PC-9 (cell line): ENCODE results near the gene PTPN1. TPM values are rescaled to one million over a fixed set of nuclear protein-coding genes. Genes with fewer than 3 reads are reported as not detected.

Source experiments
- BruUV-seq: library from RNA; stranded (reverse); fragments of 400-500 nt; replicated peaks from 2 replicates; lab custom pipeline; 2021; lab: Mats Ljungman, UMichigan
- CTCF ChIA-PET: fragments of 300-600 bp; sonication (Branson Sonifier 250); formaldehyde crosslinking; loops from one replicate; lab custom pipeline; 2022; ENCODE audit warnings: antibody characterized with exemption; lab: Charles Lee
- POLR2A ChIA-PET: fragments of 300-600 bp; sonication (Branson Sonifier 250); formaldehyde crosslinking; loops from one replicate; lab custom pipeline; 2022; ENCODE audit warnings: antibody characterized with exemption; ENCODE audit not compliant: unreplicated experiment; lab: Charles Lee
- DNase-seq, 2 experiments: peaks; one replicate each; pipeline versions ENCODE4 v3.0.0 to v3.0.0-alpha.2; 2015 to 2022; ENCODE audit warnings: mixed read lengths in 1 of 2
- H2AFZ ChIP-seq: fragments of 200-600 bp; sonication (generic); 2 replicates; pipeline ENCODE4 v1.8.1; 2017; ENCODE audit warnings: antibody characterized with exemption
- H3F3A ChIP-seq: fragments of 200-600 bp; sonication (generic); 2 replicates; pipeline ENCODE4 v1.8.1; 2017; ENCODE audit warnings: antibody characterized with exemption, mild to moderate bottlenecking, low read depth; ENCODE audit not compliant: insufficient read depth
- H3K27ac ChIP-seq: fragments of 200-600 bp; sonication (generic); 2 replicates; pipeline ENCODE4 v1.6.1; 2016; ENCODE audit warnings: mixed run types
- H3K27me3 ChIP-seq: fragments of 200-600 bp; sonication (generic); 2 replicates; pipeline ENCODE4 v1.6.1; 2016; ENCODE audit warnings: low read depth, mixed run types; ENCODE audit not compliant: insufficient read depth
- H3K36me3 ChIP-seq: fragments of 200-600 bp; sonication (generic); 2 replicates; pipeline ENCODE4 v1.6.1; 2016; ENCODE audit warnings: low read depth, mixed run types
- H3K4me1 ChIP-seq: fragments of 200-600 bp; sonication (generic); replicated peaks from 2 replicates; pipeline ENCODE4 v1.6.1; 2016; ENCODE audit warnings: mixed run types; ENCODE audit not compliant: insufficient read depth
- H3K4me2 ChIP-seq: fragments of 200-600 bp; sonication (generic); 2 replicates; pipeline ENCODE4 v1.6.1; 2017; ENCODE audit warnings: mixed run types
- H3K4me3 ChIP-seq: fragments of 200-600 bp; sonication (generic); 2 replicates; pipeline ENCODE4 v1.6.1; 2016; ENCODE audit warnings: mixed run types
- H3K79me2 ChIP-seq: fragments of 200-600 bp; sonication (generic); 2 replicates; pipeline ENCODE4 v1.6.1; 2017; ENCODE audit warnings: low read depth, mixed run types
- H3K9me2 ChIP-seq: fragments of 200-600 bp; sonication (generic); 2 replicates; pipeline ENCODE4 v1.8.1; 2017; ENCODE audit warnings: mild to moderate bottlenecking; ENCODE audit not compliant: insufficient read depth
- H3K9me3 ChIP-seq: fragments of 200-600 bp; sonication (generic); 2 replicates; pipeline ENCODE4 v1.8.1; 2016; ENCODE audit warnings: low read depth; ENCODE audit not compliant: insufficient read depth
- H4K20me1 ChIP-seq: fragments of 200-600 bp; sonication (generic); 2 replicates; pipeline ENCODE4 v1.8.1; 2017; ENCODE audit not compliant: insufficient read depth
- EZH2 ChIP-seq: fragments of 200-600 bp; sonication (generic); IDR thresholded peaks from 2 replicates; pipeline ENCODE4 v1.8.0; 2017; ENCODE audit warnings: antibody characterized with exemption, low read depth
- intact Hi-C: fragments of 100-400 bp; cut with micrococcal nuclease; formaldehyde crosslinking; loops from one replicate; pipeline ENCODE4 v1.10.0; 2022; ENCODE audit not compliant: unreplicated experiment
- total RNA-seq: library from RNA; stranded (reverse); gene quantifications from 2 replicates; pipeline ENCODE4 v1.2.3, GENCODE V29; 2021
- TF ChIP-seq, protein P1 (sequence below): fragments of 200-600 bp; sonication (generic); conservative IDR thresholded peaks from 2 replicates; pipeline ENCODE4 v1.6.1; 2017; ENCODE audit warnings: mixed run types, antibody characterized with exemption, mild to moderate bottlenecking, moderate library complexity

PTPN1 gene
- total RNA-seq, 1 experiment from 2014 or later, result 59.8 TPM

DNA sequence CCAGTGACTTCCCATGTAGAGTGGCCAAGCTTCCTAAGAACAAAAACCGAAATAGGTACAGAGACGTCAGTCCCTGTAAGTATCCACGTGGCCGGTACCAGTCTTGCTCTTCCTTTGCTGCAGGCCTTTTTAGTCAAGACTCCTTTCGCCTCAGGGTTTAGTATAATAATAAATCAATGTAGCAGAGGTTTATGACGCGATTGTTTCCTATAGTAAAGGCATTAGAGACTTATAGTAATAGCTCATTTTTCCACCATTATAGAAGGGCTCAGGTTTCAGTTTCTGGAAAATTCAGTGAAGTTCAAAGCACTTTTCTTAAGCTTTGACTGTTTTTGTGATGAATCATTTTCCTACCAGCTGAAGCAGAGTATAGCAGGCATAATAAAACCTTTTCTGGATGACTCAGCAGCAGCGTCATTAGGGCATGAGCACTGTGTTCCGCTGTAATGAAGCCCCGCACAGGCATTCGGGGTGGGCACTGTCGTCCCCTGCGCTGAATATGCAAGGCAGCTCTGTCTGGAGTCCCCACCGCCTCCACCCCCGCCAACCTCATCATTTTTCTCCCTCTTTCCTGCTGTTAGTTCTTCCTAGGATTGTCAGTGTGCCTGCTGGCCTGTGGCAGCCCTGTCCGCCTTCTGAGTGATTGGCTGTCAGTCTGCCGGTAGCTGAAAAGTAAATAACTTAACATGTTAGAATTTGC lies 51.3 kb downstream of the PTPN1 start:
- peak overlapping the region; percentile 51 for H3K4me2 ChIP-seq
- TF ChIP-seq, protein P1, sequence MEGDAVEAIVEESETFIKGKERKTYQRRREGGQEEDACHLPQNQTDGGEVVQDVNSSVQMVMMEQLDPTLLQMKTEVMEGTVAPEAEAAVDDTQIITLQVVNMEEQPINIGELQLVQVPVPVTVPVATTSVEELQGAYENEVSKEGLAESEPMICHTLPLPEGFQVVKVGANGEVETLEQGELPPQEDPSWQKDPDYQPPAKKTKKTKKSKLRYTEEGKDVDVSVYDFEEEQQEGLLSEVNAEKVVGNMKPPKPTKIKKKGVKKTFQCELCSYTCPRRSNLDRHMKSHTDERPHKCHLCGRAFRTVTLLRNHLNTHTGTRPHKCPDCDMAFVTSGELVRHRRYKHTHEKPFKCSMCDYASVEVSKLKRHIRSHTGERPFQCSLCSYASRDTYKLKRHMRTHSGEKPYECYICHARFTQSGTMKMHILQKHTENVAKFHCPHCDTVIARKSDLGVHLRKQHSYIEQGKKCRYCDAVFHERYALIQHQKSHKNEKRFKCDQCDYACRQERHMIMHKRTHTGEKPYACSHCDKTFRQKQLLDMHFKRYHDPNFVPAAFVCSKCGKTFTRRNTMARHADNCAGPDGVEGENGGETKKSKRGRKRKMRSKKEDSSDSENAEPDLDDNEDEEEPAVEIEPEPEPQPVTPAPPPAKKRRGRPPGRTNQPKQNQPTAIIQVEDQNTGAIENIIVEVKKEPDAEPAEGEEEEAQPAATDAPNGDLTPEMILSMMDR, result no peak
- TF ChIP-seq EZH2, result no peak
- no peak overlapping the region for H2AFZ ChIP-seq
- H3K4me1 ChIP-seq, result peaks cover 32% of the 10 kb centered on the region
- CTCF ChIA-PET, result interaction anchor here (0.5 to 1.0 kb wide), 3 partner anchors 20 to 187 kb away, joined by 3 to 4 read pairs (median 3); no protein-coding TSS in a partner anchor
- H3K79me2 ChIP-seq, result peaks cover 28% of the 10 kb centered on the region
- H3K4me3 ChIP-seq, result no peak overlapping the region
- H3K27ac ChIP-seq, result peak overlapping the region; percentile 85
- intact Hi-C loops, result no loop called here
- H4K20me1 ChIP-seq, result no peaks in the 10 kb centered on the region
- no peaks in the 10 kb centered on the region for H3K9me3 ChIP-seq
- no peaks in the 10 kb centered on the region for H3K9me2 ChIP-seq
- peaks cover 50% of the 10 kb centered on the region for H3K36me3 ChIP-seq
- H3K27me3 ChIP-seq, result no peaks in the 10 kb centered on the region
- BruUV-seq, result no TSS peak
- DNase-seq, result peak; percentile 57 to 93
- POLR2A ChIA-PET, result interaction anchor here (0.6 to 0.7 kb wide), 2 partner anchors 48 to 371 kb away, joined by 7 to 9 read pairs; partner anchors contain the start of gene CEBPB
- peaks cover 41% of the 10 kb centered on the region for H3F3A ChIP-seq

DNA sequence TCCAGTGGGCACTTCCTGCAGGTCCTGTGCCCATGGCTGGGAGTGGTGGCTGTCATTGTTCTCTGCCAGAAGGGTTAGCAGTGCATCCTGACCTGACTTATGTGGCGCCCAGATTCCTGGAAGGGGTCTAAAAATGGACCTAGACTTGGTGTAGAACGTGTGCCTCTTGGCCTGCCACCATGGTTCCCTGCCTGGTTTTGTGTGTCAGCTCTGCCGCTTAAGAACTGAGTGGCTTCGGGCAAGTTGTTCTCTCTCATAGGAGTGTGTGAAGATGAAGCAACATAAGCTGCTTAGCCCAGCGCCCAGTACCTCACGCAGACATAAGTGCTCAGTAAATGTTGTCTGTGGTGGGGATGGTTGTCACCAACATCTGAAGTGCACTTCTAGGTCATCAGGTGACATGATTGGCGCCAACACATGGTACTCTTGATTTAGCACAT lies 52.1 kb downstream of the PTPN1 start:
- Histone ChIP-seq H3F3A (peaks cover 41% of the 10 kb centered on the region), H3K79me2 (peaks cover 28% of the 10 kb centered on the region), H3K9me3 (no peaks in the 10 kb centered on the region), H4K20me1 (no peaks in the 10 kb centered on the region), H3K4me2 (peak overlapping the region; percentile 51; the same call in 1 of the 2 replicates), H3K9me2 (no peaks in the 10 kb centered on the region), H3K27ac (peak overlapping the region; percentile 85), H3K27me3 (no peaks in the 10 kb centered on the region), H3K4me3 (no peak overlapping the region), H3K4me1 (peaks cover 32% of the 10 kb centered on the region), H2AFZ (no peak overlapping the region), H3K36me3 (peaks cover 50% of the 10 kb centered on the region)
- no peak for TF ChIP-seq EZH2
- TF ChIP-seq, protein P1, result no peak
- no peak for DNase-seq
- BruUV-seq, result TSS peak; percentile 48
- POLR2A ChIA-PET, result no interaction called here
- CTCF ChIA-PET, result no interaction called here
- intact Hi-C loops, result no loop called here

DNA sequence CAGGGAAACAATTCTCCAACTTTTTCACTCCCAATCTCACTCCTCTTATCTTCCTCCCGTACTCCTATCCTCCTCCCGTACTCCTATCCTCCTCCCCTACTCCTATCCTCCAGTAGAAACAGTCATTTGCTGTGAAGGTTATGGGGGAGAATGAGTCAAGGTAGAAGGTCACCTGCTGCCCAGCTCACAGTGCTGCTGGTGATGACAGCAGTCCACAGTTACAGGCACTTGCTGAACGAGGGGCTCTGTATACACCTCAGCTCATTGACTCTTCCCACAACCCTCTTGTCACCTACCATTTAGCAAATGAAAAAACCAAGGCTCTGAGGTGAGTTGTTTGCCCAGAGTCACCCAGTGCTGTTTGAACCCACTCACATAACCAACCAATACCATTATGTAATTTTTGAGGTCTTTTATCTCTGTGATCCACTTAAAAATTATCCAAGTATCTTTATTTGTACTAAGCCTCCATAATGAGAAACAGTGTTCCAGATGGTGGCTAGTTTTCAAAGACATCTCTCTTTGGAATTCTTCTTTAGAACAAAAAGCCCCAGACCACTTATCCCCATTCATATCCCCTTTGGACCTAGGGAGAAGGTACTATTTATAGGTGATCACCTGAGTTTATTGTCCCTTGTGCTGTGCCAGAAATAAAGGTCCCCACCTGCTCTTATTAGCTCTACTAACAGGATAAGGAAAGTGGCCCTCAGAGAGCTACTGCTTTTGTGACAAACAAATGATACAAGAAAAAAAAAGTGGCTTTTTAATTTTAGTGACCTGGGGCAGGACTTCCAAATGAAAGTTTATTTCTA lies 53.2 kb downstream of the PTPN1 start:
- ChIA-PET CTCF (interaction anchor here (0.6 kb wide), 1 partner anchor 79 kb away, joined by 6 read pairs; no protein-coding TSS in a partner anchor), POLR2A (interaction anchor here (0.6 kb wide), 1 partner anchor 337 kb away, joined by 3 read pairs; no protein-coding TSS in a partner anchor)
- intact Hi-C loops, result no loop called here
- Histone ChIP-seq H3F3A (peaks cover 38% of the 10 kb centered on the region), H3K27me3 (no peaks in the 10 kb centered on the region), H3K4me1 (peaks cover 25% of the 10 kb centered on the region), H3K9me3 (no peaks in the 10 kb centered on the region), H3K4me3 (no peak overlapping the region), H3K36me3 (peaks cover 43% of the 10 kb centered on the region), H2AFZ (no peak overlapping the region), H3K27ac (0 out of 2 replicates have a peak overlapping the region, but pooled peaks have one; percentile 2), H3K4me2 (no peak overlapping the region), H4K20me1 (no peaks in the 10 kb centered on the region), H3K9me2 (no peaks in the 10 kb centered on the region), H3K79me2 (peaks cover 28% of the 10 kb centered on the region)
- no peak for DNase-seq
- TF ChIP-seq EZH2, result no peak
- TF ChIP-seq, protein P1, result no peak
- no TSS peak for BruUV-seq
